Activated effector memory CD4-positive, alpha-beta T cell treated with Interleukin-2 at 50 U/mL for 16 hours (primary cell): ENCODE results near the gene LRRC27.
"Not testable (repeated sequence)": the region's sequence is repeated elsewhere in the genome, so short reads cannot be mapped to it uniquely, and the experiment has no call there.

Experiments used
- DNase-seq: peaks from one replicate; pipeline ENCODE4 v3.0.0-alpha.2; 2020

LRRC27 gene

GRCh38 chr10:132301371-132302330 is 30.3 kb upstream of the LRRC27 start:
- DNase-seq: no peak

- no peak for DNase-seq
Measured at GRCh38 chr10:132302421-132303310, 29.3 kb upstream of the LRRC27 start.

GRCh38 chr10:132303361-132304115 is 28.5 kb upstream of the LRRC27 start:
- DNase-seq: no peak

GRCh38 chr10:132304756-132305509 is 27.1 kb upstream of the LRRC27 start:
- DNase-seq: no peak

GRCh38 chr10:132305654-132306342 is 26.2 kb upstream of the LRRC27 start:
- DNase-seq: no peak

- no peak for DNase-seq
Measured at GRCh38 chr10:132306343-132306685, 25.7 kb upstream of the LRRC27 start.

- DNase-seq: peak; percentile 16
Measured at GRCh38 chr10:132306864-132307751, 24.9 kb upstream of the LRRC27 start.

- peak; percentile 88 for DNase-seq
Measured at GRCh38 chr10:132307823-132308586, 24.0 kb upstream of the LRRC27 start, which contains the start of gene STK32C. Gene STK32C, minus strand, starts transcription at chr10:132307950. Its CDS starts 117 bp downstream, at chr10:132307833.

GRCh38 chr10:132308587-132309470 is 23.2 kb upstream of the LRRC27 start:
- no peak for DNase-seq

GRCh38 chr10:132309471-132309865 is 22.5 kb upstream of the LRRC27 start:
- DNase-seq: no peak

- no peak for DNase-seq
Measured at GRCh38 chr10:132309879-132310591, 22.0 kb upstream of the LRRC27 start.

GRCh38 chr10:132310701-132311337 is 21.2 kb upstream of the LRRC27 start:
- no peak for DNase-seq

- no peak for DNase-seq
Measured at GRCh38 chr10:132311338-132311939, 20.6 kb upstream of the LRRC27 start.

GRCh38 chr10:132313305-132313704 is 18.7 kb upstream of the LRRC27 start:
- no peak for DNase-seq

GRCh38 chr10:132313865-132314264 is 18.1 kb upstream of the LRRC27 start:
- no peak for DNase-seq

- DNase-seq: no peak
Measured at GRCh38 chr10:132314336-132314735, 17.7 kb upstream of the LRRC27 start.

GRCh38 chr10:132314881-132315280 is 17.1 kb upstream of the LRRC27 start:
- not testable (repeated sequence) for DNase-seq
